ENCODE measurements around the gene SYT8.

GRCh38 chr11:1862588-1863351, 28.0 kb downstream of the SYT8 start:
- TF ChIP-seq POLR2A (IDR thresholded peaks at IDR 0.05; ENCODE audit: borderline replicate concordance, extremely low read depth, insufficient read depth, insufficient read length) (no peak), POLR2AphosphoS5 (IDR thresholded peaks at IDR 0.05; ENCODE audit: low read depth, low read length) (no peak), EZH2 (IDR thresholded peaks at IDR 0.05) (no peak)
- TF ChIP-seq, protein P1, sequence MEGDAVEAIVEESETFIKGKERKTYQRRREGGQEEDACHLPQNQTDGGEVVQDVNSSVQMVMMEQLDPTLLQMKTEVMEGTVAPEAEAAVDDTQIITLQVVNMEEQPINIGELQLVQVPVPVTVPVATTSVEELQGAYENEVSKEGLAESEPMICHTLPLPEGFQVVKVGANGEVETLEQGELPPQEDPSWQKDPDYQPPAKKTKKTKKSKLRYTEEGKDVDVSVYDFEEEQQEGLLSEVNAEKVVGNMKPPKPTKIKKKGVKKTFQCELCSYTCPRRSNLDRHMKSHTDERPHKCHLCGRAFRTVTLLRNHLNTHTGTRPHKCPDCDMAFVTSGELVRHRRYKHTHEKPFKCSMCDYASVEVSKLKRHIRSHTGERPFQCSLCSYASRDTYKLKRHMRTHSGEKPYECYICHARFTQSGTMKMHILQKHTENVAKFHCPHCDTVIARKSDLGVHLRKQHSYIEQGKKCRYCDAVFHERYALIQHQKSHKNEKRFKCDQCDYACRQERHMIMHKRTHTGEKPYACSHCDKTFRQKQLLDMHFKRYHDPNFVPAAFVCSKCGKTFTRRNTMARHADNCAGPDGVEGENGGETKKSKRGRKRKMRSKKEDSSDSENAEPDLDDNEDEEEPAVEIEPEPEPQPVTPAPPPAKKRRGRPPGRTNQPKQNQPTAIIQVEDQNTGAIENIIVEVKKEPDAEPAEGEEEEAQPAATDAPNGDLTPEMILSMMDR (IDR thresholded peaks at IDR 0.05 in 2 of 3, conservative IDR thresholded peaks at IDR 0.05 in 1 of 3; ENCODE audit: borderline replicate concordance in 1 of 3, insufficient read depth in 1 of 3, low read depth in 2 of 3, low read length in 2 of 3) = no peak
